HG02678 (cell line): Measurements from ENCODE around the gene HDAC9.
A peak's percentile ranks its signal among the peaks of the same experiment; 100 is the strongest.

ENCODE experiments used
- ATAC-seq: cut with Tn5 transposase; IDR thresholded peaks from one replicate; pipeline ENCODE4 v1.9.1; 2021; ENCODE audit warnings: mild to moderate bottlenecking, moderate library complexity; ENCODE audit not compliant: unreplicated experiment

HDAC9 gene

GRCh38 chr7:18653381-18654155 lies 158.0 kb downstream of the HDAC9 start:
- ATAC-seq = no peak

- ATAC-seq = no peak
Observed at GRCh38 chr7:18654709-18655108, 159.2 kb downstream of the HDAC9 start.

GRCh38 chr7:18655506-18655905 lies 160.0 kb downstream of the HDAC9 start:
- ATAC-seq = no peak

GRCh38 chr7:18655912-18656311 lies 160.4 kb downstream of the HDAC9 start:
- no peak for ATAC-seq

GRCh38 chr7:18656362-18656761 lies 160.8 kb downstream of the HDAC9 start:
- no peak for ATAC-seq

GRCh38 chr7:18659746-18660145 lies 164.2 kb downstream of the HDAC9 start:
- no peak for ATAC-seq

- no peak for ATAC-seq
Observed at GRCh38 chr7:18663321-18663720, 167.8 kb downstream of the HDAC9 start.

GRCh38 chr7:18666107-18666728 lies 170.7 kb downstream of the HDAC9 start:
- peak; percentile 99 for ATAC-seq

GRCh38 chr7:18667466-18667865 lies 171.9 kb downstream of the HDAC9 start:
- ATAC-seq = no peak

GRCh38 chr7:18671176-18671575 lies 175.6 kb downstream of the HDAC9 start:
- ATAC-seq = no peak

GRCh38 chr7:18675579-18675978 lies 180.0 kb downstream of the HDAC9 start:
- ATAC-seq = no peak

GRCh38 chr7:18679261-18679660 lies 183.7 kb downstream of the HDAC9 start:
- no peak for ATAC-seq

- ATAC-seq = no peak
Observed at GRCh38 chr7:18680576-18680975, 185.0 kb downstream of the HDAC9 start.

GRCh38 chr7:18684916-18685315 lies 189.4 kb downstream of the HDAC9 start:
- ATAC-seq = no peak

- no peak for ATAC-seq
Observed at GRCh38 chr7:18685971-18686370, 190.4 kb downstream of the HDAC9 start.

- no peak for ATAC-seq
Observed at GRCh38 chr7:18689551-18689950, 194.0 kb downstream of the HDAC9 start.

GRCh38 chr7:18693406-18693805 lies 197.9 kb downstream of the HDAC9 start:
- no peak for ATAC-seq

GRCh38 chr7:18693816-18694215 lies 198.3 kb downstream of the HDAC9 start:
- no peak for ATAC-seq

- ATAC-seq = no peak
Observed at GRCh38 chr7:18694484-18694883, 198.9 kb downstream of the HDAC9 start.

- ATAC-seq = no peak
Observed at GRCh38 chr7:18694911-18695310, 199.4 kb downstream of the HDAC9 start.

- no peak for ATAC-seq
Observed at GRCh38 chr7:18698258-18698734, 202.7 kb downstream of the HDAC9 start.

- no peak for ATAC-seq
Observed at GRCh38 chr7:18700147-18700546, 204.6 kb downstream of the HDAC9 start.
